ENCODE measurements around the gene MRPS27. TPM values are rescaled to one million over a fixed set of nuclear protein-coding genes. Genes with fewer than 3 reads are reported as not detected.

The MRPS27 gene
- total RNA-seq, 4 donors from 2014 or later = 45.9 to 214 (median 68.6) TPM

GRCh38 chr5:72195581-72195980, 124.5 kb downstream of the MRPS27 start:
- no peaks in the 10 kb centered on the region for H3K36me3 ChIP-seq

GRCh38 chr5:72194846-72195245, 125.2 kb downstream of the MRPS27 start:
- TF ChIP-seq POLR2A (IDR thresholded peaks at IDR 0.05) = no peak
- no peak for TF ChIP-seq CTCF (IDR thresholded peaks at IDR 0.05)
- Histone ChIP-seq H3K4me3 (no peak overlapping the region), H3K4me1 (no peaks in the 10 kb centered on the region), H3K27me3 (no peaks in the 10 kb centered on the region), H3K36me3 (no peaks in the 10 kb centered on the region), H3K9me3 (no peaks in the 10 kb centered on the region), H3K27ac (no peak overlapping the region)
- no peak for DNase-seq
- intact Hi-C loops (cut with DNase I; ENCODE audit: low total_unique reads) = no loop called here

More at GRCh38 chr5:72195581-72195980, 124.5 kb downstream of the MRPS27 start:
- no peaks in the 10 kb centered on the region for H3K4me1 ChIP-seq
- no peak overlapping the region for H3K27ac ChIP-seq
- H3K4me3 ChIP-seq = no peak overlapping the region
- TF ChIP-seq CTCF (IDR thresholded peaks at IDR 0.05) = no peak
- no peak for TF ChIP-seq POLR2A (IDR thresholded peaks at IDR 0.05)
- DNase-seq = no peak
- H3K27me3 ChIP-seq = no peaks in the 10 kb centered on the region
- no peaks in the 10 kb centered on the region for H3K9me3 ChIP-seq
- intact Hi-C loops (cut with DNase I; ENCODE audit: low total_unique reads) = no loop called here

- Histone ChIP-seq H3K36me3 (no peaks in the 10 kb centered on the region), H3K27ac (peak overlapping the region; percentile 13 to 25)
- DNase-seq = no peak
Observed at GRCh38 chr5:72191404-72191803, 128.6 kb downstream of the MRPS27 start.

GRCh38 chr5:72189146-72189545, 130.9 kb downstream of the MRPS27 start:
- no peak overlapping the region for H3K4me3 ChIP-seq
- TF ChIP-seq CTCF (IDR thresholded peaks at IDR 0.05) = no peak
- TF ChIP-seq POLR2A (IDR thresholded peaks at IDR 0.05) = no peak
- no peak for DNase-seq
- H3K27me3 ChIP-seq = no peaks in the 10 kb centered on the region
- no peaks in the 10 kb centered on the region for H3K4me1 ChIP-seq
- no peaks in the 10 kb centered on the region for H3K9me3 ChIP-seq
- H3K36me3 ChIP-seq = no peaks in the 10 kb centered on the region
- intact Hi-C loops (cut with DNase I; ENCODE audit: low total_unique reads) = no loop called here
- no peak overlapping the region for H3K27ac ChIP-seq

More at GRCh38 chr5:72191404-72191803, 128.6 kb downstream of the MRPS27 start:
- Histone ChIP-seq H3K27me3 (no peaks in the 10 kb centered on the region), H3K4me3 (no peak overlapping the region), H3K9me3 (no peaks in the 10 kb centered on the region), H3K4me1 (no peaks in the 10 kb centered on the region)
- TF ChIP-seq CTCF (IDR thresholded peaks at IDR 0.05) (peak in 1 of 4 experiments; percentile 0), POLR2A (IDR thresholded peaks at IDR 0.05) (no peak)
- intact Hi-C loops (cut with DNase I; ENCODE audit: low total_unique reads) = no loop called here

GRCh38 chr5:72188166-72188565, 131.9 kb downstream of the MRPS27 start:
- intact Hi-C loops (cut with DNase I; ENCODE audit: low total_unique reads) = no loop called here
- Histone ChIP-seq H3K9me3 (no peaks in the 10 kb centered on the region), H3K27ac (no peak overlapping the region), H3K4me1 (no peaks in the 10 kb centered on the region), H3K27me3 (no peaks in the 10 kb centered on the region), H3K36me3 (no peaks in the 10 kb centered on the region), H3K4me3 (no peak overlapping the region)
- TF ChIP-seq CTCF (IDR thresholded peaks at IDR 0.05) (no peak), POLR2A (IDR thresholded peaks at IDR 0.05) (no peak)
- no peak for DNase-seq
